Measurements from ENCODE around the gene TRIB2.
A peak's percentile ranks its signal among the peaks of the same experiment; 100 is the strongest.
"Not testable (repeated sequence)": the region's sequence is repeated elsewhere in the genome, so short reads cannot be mapped to it uniquely, and the experiment has no call there.

TRIB2 gene

DNA sequence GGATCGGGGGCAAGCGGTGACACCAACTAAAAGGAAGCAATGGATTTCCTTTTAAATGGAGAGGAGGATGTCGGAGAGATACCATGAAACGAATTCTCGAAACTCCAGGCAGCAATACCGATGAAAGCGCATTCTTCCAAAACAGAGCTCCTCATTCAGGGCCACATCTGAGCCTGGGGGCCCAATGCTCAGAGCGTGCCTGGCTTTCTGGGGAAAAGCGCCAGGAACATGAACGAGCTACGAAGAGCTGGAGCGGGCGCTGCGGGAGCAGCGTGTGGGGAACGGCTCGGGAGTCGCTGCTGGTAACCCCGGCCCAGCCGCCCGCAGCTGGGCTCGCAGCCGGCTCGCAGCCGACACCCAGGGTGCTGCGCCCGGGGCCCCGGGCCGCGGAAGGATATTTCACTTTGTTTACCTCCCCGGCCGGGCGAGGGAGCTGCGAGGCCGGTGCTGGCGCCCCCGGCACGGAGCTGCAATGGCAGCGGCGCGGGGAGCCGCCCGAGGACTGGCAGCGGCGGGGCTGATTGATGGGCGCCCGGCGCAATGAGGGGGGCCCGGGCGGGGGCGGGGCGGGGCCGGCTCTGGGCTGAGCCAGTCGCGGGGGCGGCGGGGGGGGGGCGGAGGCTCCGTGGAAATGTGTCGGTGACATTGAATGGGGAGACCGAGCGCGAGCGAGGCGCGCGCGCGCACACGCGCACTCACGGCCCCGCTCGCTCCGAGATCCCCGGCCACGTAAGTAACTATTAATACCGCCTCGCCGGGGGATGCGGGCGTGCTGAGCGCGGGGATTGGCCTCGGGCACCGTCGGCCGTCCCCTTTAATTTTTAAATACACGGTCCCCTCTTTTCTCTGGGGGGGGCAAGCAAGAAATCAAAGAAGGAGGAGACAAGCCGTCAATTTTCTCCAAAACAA lies at the start of gene TRIB2:
TRIB2 (plus strand) TSS at position 655 of the 909 bp plus-strand sequence. CDS start 1,372 bp downstream, outside the sequence.
- peak; percentile 59 to 80 (median 77) for DNase-seq (ENCODE audit: low read depth in 4 of 4, low spot score in 1 of 4)

DNA sequence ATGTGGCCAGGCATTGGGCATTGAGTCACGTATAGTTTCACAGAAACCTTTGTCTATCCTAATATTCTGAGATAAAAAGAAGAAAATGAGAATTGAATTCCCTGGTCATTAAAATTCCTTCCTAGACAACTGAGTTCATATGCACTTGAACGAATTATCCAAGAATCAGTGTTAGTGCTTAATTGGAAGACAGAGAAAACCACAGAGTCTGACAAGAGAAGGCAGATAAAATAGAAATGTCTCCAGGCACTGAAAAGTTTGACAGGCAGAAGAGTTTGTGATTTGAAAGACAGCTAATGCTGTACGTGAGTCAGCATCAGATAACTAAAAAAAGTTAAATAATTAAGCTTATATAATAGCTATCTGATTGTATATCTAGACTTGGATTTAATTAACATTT lies 47.7 kb upstream of the TRIB2 start:
- DNase-seq (ENCODE audit: low read depth in 4 of 4, low spot score in 1 of 4) = no peak

DNA sequence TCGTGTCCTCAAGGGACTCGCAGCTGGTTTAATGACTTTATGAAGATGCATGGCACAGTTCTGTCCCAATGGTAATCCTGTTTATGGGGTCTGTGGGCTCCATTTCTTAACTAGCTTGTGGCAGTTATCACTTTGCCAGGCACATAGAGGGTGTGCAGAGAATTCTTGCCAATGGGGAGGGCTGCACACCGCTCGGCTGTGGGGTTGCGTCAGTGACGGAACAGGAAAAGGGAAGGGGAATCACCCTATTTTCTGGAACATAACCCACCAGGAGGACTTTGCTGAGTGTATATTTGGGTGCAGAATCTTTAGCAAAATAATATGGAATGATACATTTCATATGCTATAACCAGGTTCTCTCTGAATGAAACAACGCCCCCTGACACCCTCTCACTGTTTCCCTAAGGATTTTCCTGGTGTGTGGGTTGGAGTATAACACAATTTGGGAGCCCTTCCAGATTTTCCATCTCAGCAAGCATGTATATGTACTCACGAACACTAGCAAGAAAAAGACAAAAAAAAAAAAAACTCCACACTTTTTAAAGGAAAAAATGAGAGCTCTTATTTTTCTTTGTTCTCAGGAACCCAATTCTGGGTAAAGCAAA lies 43.9 kb upstream of the TRIB2 start:
- DNase-seq (ENCODE audit: low read depth in 4 of 4, low spot score in 1 of 4) = no peak

DNA sequence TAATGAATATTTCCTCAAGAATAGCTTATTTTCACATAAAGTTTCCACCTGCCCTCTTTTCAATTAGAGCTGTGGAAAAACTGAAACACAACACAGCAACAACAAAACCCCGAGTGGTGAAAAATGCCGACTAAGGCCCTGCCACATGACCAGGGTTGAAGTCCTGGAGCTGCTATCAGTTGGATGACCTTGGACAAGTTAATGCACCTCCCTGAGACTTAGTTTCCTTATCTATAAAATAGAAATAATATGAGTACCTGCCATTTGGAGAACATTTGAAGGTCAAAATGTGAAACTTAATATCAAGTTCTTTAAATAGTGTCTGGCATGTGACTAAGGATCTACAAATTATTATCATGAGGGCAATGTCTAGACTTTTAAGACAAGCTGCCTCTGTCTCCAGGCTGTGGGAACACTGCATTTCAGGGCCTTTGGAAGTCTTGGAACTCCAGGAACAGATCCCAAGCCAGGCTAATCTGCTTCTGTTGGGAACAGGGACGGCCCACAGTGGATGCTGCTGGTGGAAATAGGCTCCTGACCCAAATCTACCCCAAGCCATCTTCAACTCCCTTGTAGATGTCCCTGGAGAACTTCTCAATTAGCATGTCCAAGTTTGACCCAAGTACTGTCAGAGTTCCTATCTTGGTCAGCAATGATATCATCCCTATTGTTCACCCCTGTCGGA lies 42.0 kb upstream of the TRIB2 start:
- DNase-seq (ENCODE audit: low read depth in 4 of 4, low spot score in 1 of 4) = no peak

DNA sequence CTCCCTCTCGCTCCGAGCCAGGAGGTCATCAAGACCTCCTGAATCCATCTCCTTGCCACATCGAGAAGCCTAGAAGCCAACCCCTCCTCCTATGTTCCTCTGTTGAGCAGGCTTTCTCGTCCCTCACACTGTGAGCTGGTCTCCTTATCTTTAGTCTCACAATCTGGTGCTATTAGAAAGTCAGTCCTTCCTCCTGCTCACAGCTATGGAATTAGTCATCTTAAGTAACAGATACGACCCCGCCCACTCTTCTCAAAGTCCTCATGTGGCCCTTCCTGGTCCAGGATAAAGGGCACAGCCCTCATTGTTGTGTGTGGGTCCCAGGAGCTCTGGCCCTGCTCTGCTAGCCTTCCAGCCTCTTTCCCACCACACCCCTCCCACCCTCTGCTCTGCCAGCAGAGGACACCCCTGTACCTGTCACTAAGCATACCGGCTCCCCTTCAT lies 41.4 kb upstream of the TRIB2 start:
- DNase-seq (ENCODE audit: low read depth in 4 of 4, low spot score in 1 of 4) = no peak

DNA sequence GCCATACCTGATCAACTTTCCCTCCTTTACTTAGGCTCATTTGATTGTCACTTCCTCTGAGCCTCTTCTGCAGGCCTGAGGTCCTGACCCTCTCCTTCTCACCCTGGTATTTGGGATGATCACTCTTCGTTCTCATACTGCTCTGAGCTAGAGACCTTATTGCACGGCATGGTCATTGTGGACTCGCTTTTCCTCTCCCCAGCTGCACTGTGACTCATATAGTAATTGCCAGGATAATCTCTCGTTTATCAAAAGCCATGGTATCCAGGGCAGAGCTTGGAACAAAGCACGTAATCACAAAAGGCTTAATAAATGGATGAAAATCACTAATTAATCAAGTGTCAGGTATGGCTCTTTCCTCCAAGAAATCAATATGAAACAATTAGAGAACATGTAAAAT lies 40.9 kb upstream of the TRIB2 start:
- no peak for DNase-seq (ENCODE audit: low read depth in 4 of 4, low spot score in 1 of 4)

DNA sequence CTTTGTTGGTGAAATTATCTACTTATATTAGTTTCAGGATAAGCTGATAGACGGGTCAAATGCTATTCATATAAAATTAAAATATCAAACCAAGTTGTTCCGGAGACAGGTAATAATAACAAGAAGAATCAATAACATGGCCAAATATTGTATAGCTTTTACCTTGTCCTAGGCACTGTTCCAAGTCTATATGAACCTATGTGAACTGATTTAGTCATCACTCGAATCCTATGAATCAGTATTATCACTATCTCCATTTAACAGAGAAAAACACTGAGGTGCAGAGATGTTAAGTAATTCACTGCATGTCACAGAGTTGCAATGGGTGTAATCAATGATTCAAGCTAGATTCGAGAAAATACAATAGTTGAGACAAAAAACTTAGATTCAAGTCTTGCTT lies 40.0 kb upstream of the TRIB2 start:
- DNase-seq (ENCODE audit: low read depth in 4 of 4, low spot score in 1 of 4) = no peak

DNA sequence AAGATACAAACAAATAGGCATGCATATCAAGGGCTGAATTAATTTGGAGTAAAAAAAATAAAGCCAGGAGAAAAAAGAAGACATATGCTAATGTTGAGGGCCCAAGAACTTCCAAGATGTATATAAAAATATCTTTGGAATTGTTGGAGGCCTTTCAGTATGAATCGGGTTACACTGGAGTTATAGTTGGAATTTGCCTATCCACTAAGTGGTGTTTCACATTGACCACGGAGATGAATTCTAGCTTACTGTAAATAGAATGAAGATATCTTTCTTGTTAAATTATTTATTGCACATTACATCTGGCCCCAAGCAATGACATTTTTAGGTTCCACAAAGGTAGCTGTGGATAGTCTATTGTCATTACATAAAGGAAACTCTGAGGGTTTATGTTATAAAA lies 38.5 kb upstream of the TRIB2 start:
- DNase-seq (ENCODE audit: low read depth in 4 of 4, low spot score in 1 of 4) = no peak

DNA sequence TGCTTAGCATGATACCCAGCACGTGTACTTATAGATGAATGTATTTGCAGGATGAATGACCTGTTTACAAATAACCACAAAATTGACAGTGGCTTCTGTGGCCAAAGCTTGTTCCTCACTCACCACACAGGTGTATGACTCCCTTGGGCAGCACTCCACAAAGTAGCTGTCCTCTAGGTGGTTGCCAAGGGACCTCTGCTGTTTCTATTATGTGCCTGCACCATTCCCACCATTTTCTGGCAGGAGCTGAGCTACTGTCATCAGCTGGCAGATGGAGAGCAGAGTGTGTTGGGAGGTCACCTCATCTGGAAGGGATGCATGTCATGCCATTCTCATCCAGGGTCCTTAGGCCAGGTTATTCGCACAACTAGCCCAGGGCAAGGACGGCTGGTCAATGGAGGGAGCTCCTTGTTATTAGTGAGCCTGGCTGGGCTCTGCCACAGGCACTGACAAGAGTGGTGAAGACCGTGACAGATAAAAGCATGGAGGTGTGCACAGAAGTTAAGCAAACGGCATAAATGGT lies 37.1 kb upstream of the TRIB2 start:
- DNase-seq (ENCODE audit: low read depth in 4 of 4, low spot score in 1 of 4) = no peak

DNA sequence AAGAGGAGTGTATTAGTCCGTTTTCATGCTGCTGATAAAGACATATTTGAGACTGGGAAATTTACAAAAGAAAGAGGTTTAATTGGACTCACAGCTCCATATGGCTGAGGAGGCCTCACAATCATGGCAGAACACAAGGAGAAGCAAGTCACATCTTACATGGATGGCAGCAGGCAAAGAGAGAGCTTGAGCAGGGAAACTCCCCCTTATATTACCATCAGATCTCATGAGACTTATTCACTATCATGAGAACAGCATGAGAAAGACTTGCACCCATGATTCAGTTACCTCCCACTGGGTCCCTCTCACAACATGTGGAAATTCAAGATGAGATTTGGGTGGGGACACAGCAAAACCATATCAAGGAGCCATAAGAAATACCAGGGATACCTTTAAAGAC lies 36.6 kb upstream of the TRIB2 start:
- DNase-seq (ENCODE audit: low read depth in 4 of 4, low spot score in 1 of 4) = not testable (repeated sequence)

DNA sequence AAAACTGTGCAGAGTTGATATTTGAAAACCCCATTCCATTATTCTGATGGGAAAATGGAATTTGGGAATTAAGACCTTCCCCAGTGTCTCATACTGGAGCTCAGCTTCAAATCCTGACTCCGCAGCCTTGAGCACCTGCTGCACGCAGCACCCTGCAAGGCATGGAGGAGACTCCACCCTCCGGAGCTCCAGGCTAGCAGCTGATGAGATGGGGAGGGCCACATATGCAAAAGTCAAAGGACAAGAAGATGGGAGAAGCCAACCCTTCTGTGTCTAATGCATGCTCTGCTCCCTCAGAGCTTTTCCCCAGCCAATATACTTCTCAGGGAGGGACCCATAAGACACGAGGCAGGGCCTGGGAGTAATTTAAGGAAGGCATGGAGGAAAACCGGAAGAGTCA lies 34.7 kb upstream of the TRIB2 start:
- DNase-seq (ENCODE audit: low read depth in 4 of 4, low spot score in 1 of 4) = no peak

DNA sequence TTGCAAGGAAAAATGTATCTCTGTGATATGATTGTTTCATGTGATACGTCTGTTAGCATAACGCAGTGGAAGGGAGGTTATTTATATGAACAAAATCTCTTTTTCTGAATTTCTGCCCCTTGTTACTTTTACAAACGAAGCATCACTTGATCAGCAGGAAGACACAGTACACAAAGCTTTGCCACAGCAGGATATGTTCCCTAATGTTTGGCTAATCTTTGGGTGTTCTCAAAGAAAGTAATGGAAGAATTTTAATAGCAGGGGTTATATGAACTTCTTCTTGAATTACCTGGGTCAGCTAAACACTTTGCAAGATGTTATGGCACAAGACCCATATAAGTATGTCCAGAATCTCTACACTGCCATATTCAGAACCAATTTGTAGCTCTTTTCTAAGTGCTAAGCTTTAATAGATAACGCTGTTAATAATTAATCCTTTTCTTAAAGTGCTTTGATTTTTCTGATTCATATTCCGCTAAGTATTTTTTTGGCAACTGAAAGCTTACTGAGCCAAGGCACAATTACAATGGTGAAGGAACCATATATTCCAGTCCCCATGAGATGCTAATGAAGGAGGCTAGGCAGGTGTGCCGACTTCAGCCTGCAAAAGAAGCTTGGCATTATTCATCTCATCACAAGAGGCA lies 33.2 kb upstream of the TRIB2 start:
- no peak for DNase-seq (ENCODE audit: low read depth in 4 of 4, low spot score in 1 of 4)

DNA sequence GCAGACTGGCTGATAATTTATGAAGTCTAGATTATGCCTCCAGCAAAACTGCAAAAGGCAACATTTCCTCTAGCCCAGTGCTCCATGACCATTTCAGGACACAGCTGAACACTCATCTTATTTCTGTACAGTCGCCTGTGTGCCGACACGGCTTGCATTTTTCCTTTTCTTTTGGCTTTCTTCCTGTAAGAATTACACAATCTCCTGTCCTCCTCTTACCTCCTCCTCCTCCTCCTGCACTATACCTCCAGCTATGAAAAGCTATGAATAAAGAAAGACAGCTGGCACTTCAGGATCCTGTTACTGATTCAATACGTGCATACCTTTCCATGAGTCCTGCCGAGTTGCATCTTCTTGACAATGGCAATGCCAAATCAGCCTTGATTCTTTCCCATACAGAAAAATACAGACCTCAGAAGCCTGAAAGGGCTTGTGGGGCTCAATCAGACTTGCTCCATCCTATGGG lies 32.2 kb upstream of the TRIB2 start:
- DNase-seq (ENCODE audit: low read depth in 4 of 4, low spot score in 1 of 4) = no peak

DNA sequence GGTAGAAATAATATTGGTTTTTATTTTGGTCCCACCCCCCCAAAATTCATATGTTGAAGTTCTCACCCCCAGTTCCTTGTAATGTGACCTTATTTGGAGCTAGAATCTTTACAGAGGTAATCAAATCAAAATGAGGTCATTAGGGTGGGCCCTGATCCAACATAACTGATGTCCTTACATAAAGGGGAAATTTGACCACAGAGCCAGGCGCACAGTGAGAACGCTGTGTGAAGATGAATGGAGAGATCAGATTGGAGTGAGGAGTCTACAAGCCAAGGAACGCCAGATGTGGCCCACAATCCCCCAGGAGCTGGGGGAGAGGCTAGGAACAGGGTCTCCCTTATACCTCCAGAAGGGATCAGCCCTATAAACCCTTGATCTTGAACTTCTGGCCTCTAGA lies 31.6 kb upstream of the TRIB2 start:
- no peak for DNase-seq (ENCODE audit: low read depth in 4 of 4, low spot score in 1 of 4)

DNA sequence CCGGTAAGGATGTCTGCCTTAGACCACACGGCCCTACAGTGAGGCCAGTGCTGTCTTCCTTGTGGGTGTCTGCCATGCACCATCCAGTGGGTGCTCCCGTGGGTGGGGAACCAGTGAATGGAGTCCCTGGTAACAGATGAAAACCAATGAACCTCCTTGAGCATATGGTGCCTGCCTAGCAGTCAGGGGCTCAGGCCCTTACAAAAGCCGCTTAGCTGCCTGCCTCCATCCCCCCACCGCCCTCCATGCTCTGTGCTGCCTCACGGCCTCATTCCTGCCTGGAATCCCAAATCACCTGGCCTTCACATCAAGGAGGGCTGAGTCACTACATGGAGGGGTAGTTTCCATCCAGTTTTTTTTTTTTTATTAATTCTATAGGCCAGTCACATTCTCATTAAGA lies 30.8 kb upstream of the TRIB2 start:
- DNase-seq (ENCODE audit: low read depth in 4 of 4, low spot score in 1 of 4) = no peak

DNA sequence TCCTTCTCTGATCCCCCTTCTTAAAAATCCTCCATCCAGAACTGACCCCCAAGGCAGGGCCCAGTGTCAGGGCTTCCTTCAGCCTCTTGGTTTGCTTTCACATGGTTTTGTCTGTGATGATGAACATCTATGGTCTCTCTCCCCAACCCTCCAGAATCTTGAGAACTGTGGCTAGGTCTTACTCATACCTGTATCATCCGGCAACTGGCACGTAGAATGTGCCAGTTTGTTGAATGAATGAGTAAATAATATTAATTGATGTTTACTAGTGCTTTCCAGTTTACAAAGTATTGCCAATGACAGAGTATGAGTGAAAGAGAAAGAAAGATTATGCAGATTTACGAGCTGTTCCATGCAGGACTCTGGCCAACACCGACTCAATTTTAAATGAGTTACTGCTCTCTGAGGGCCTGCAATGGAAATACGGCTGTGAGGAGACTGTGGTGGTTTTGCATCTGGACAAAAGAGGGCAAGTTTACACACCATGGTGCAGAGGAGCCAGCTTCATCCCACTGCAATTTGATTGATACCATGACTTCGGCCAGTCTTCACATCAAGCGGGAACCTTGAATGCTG lies 29.9 kb upstream of the TRIB2 start:
- DNase-seq (ENCODE audit: low read depth in 4 of 4, low spot score in 1 of 4) = no peak

DNA sequence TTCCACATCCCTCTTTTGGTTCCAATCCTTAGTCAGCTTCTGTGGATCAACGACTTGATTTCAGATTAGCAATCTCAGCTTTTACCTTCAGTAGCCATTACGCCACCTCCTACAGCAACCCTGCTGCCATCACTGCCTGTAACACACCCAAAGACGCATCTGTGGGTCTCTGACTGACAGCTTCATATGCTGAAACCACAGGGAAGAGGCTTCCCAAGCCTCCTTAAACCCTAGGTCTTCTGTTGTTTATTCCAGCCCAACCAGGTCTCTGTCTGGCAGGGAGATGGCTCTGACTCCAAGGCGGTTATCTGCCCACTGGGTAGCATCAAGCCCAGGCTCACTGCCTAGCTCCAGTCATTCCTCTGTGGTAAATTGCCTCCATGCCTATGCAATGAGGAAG lies 28.6 kb upstream of the TRIB2 start:
- DNase-seq (ENCODE audit: low read depth in 4 of 4, low spot score in 1 of 4) = no peak

DNA sequence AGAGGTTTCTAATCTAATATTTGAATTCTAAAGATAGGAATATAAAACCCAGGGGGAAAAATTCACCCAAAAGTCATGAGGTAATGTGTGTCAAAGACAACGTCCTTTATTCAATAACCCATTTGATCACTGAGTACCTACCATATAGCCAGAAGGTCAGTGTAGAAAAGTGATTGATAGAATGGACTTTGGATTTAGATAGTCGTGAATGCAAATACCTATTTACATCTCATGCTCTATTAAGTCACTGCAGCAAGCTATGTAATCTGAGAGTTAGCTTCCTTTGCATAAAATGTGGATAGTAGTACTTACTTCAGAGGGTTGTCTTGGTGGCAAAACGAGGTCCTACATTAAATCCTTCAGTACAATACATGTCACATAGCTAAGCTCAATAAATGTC lies 27.8 kb upstream of the TRIB2 start:
- DNase-seq (ENCODE audit: low read depth in 4 of 4, low spot score in 1 of 4) = no peak

DNA sequence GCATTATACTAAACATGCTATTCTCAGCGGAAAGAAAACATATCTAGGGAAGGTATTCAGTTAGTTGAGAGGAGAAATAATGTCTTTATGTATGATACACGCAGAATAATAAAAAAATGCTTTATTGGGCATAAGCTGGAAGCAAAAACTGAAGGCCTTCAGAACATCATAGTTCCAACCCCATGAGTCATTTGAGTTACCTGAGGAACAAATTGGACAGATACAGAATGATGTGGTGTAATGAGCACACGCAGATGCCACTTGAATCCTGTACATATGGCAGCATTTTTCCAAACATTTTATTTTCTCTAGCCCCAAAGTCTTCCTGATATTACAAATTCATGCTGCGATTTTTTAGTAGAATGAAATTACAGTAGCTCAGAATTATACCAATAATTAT lies 23.2 kb upstream of the TRIB2 start:
- DNase-seq (ENCODE audit: low read depth in 4 of 4, low spot score in 1 of 4) = no peak

DNA sequence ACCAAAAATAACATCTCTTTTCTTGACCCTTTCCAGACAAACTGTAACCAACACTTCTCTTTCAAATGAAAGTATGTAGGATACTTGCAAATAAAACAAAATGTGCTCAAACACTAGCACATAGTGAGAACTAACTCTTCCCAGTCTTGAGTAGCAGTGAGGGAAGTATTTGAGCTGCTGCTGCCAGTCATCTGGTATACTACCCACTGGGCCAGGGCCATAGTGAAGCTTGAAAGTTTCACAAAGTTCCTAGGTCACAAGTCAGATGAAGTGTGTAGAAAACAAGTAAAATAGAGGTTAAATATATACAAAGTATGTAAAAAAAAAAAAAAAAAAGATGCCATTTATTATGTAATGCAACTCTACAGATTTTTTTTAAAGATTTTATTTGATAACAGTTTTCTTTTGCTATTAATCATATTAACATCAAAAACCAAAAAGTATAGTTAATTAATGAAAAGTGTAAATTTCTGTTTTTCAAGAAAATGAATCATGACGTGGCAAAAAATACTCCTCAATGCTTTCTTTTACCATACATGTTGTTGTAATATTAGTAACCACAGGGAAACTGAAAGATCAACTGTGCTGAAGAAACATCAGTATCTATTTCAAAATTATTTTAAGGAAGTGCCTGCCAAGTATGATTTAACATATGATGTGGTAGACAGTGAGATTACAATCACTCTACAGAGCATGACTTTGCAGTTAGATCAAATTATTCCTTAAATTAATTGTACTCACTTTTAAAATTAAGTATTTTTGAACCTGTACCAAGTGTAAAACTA lies 21.6 kb upstream of the TRIB2 start:
- DNase-seq (ENCODE audit: low read depth in 4 of 4, low spot score in 1 of 4) = no peak

Measured in stimulated activated CD4-positive, alpha-beta T cell treated with anti-CD3 and anti-CD28 coated beads, Interleukin-1b, Interleukin-23, amount 100 ng/mL, for 24 hours (primary cell).